CD14-positive monocyte (primary cell): ENCODE results near the gene RIT1. TPM values are rescaled to one million over a fixed set of nuclear protein-coding genes. Genes with fewer than 3 reads are reported as not detected.

Source experiments
- DNase-seq, 3 donors: peaks; one replicate each; pipeline ENCODE4 v3.0.0-alpha.2; 2011 to 2022
- H2AFZ ChIP-seq: 2 replicates; pipeline ENCODE4 v1.6.0; 2012; ENCODE audit warnings: mild to moderate bottlenecking, low read depth, low read length, inconsistent platforms; ENCODE audit not compliant: insufficient read depth, poor library complexity, severe bottlenecking
- H3K27ac ChIP-seq, 2 donors: 1 replicate in 1 of 2; 2 replicates in 1 of 2; pipeline ENCODE4 v1.5.1; 2012 to 2013; ENCODE audit warnings: low read length in 2 of 2, control low read depth in 1 of 2, inconsistent platforms in 1 of 2, low read depth in 1 of 2, mild to moderate bottlenecking in 1 of 2
- H3K27me3 ChIP-seq, 2 donors: one replicate each; pipeline versions ENCODE4 v1.6.0 to v1.6.1; 2011 to 2013; ENCODE audit warnings: low read length in 2 of 2; ENCODE audit not compliant: control insufficient read depth in 2 of 2, insufficient read depth in 2 of 2
- H3K36me3 ChIP-seq, 2 donors: replicated peaks in 1 of 2; 1 replicate in 1 of 2; 2 replicates in 1 of 2; pipeline versions ENCODE4 v1.5.1 to v1.6.1; 2012 to 2013; ENCODE audit warnings: low read length in 2 of 2, control low read depth in 1 of 2, inconsistent platforms in 1 of 2, mild to moderate bottlenecking in 1 of 2; ENCODE audit not compliant: insufficient read depth in 2 of 2, control insufficient read depth in 1 of 2
- H3K4me1 ChIP-seq, 2 donors: 1 replicate in 1 of 2; 2 replicates in 1 of 2; pipeline versions ENCODE4 v1.5.1 to v1.6.1; 2012 to 2013; ENCODE audit warnings: low read length in 2 of 2, control low read depth in 1 of 2, inconsistent platforms in 1 of 2, mild to moderate bottlenecking in 1 of 2, moderate library complexity in 1 of 2; ENCODE audit not compliant: insufficient read depth in 2 of 2, control insufficient read depth in 1 of 2
- H3K4me2 ChIP-seq: replicated peaks from 2 replicates; pipeline ENCODE3; 2012; ENCODE audit warnings: low read length, moderate library complexity, mild to moderate bottlenecking; ENCODE audit not compliant: poor library complexity, severe bottlenecking; ENCODE audit errors: extremely low read depth
- H3K4me3 ChIP-seq, 3 experiments: fragments of 200-600 bp in 1 of 3; sonication (generic) in 1 of 3; replicated peaks in 1 of 3; 1 replicate in 2 of 3; 2 replicates in 1 of 3; pipeline ENCODE4 v1.5.1; 2011 to 2013; ENCODE audit warnings: low read length in 3 of 3, mild to moderate bottlenecking in 3 of 3, control low read depth in 2 of 3, low read depth in 2 of 3, inconsistent platforms in 1 of 3, moderate library complexity in 1 of 3
- H3K79me2 ChIP-seq: 2 replicates; pipeline ENCODE4 v1.6.0; 2012; ENCODE audit warnings: mild to moderate bottlenecking, control low read depth, inconsistent platforms, low read length, moderate library complexity; ENCODE audit not compliant: insufficient read depth
- H3K9ac ChIP-seq: 2 replicates; pipeline ENCODE4 v1.6.0; 2017; ENCODE audit warnings: low read length, mild to moderate bottlenecking; ENCODE audit not compliant: insufficient read depth, poor library complexity, severe bottlenecking
- H3K9me3 ChIP-seq, 2 donors: replicated peaks in 1 of 2; 1 replicate in 1 of 2; 2 replicates in 1 of 2; pipeline versions ENCODE4 v1.5.1 to v1.6.1; 2012 to 2013; ENCODE audit warnings: low read length in 2 of 2, control low read depth in 1 of 2; ENCODE audit not compliant: control insufficient read depth in 1 of 2, insufficient read depth in 1 of 2
- H4K20me1 ChIP-seq: 2 replicates; pipeline ENCODE4 v1.6.0; 2012; ENCODE audit warnings: mild to moderate bottlenecking, low read length, control low read depth, moderate library complexity; ENCODE audit not compliant: insufficient read depth
- H3K27ac Mint-ChIP-seq, 7 donors: one replicate each; pipeline ENCODE4 v1.8.0; 2020; ENCODE audit warnings: mild to moderate bottlenecking in 7 of 7, mixed read lengths in 7 of 7, moderate library complexity in 6 of 7, inconsistent platforms in 2 of 7
- H3K27me3 Mint-ChIP-seq, 3 donors: one replicate each; pipeline ENCODE4 v1.8.0; 2021 to 2022; ENCODE audit warnings: low read depth in 3 of 3, mild to moderate bottlenecking in 3 of 3, mixed read lengths in 3 of 3, moderate library complexity in 3 of 3, inconsistent platforms in 1 of 3
- H3K36me3 Mint-ChIP-seq, 2 donors: one replicate each; pipeline ENCODE4 v1.8.0; 2020; ENCODE audit warnings: mixed read lengths in 2 of 2, inconsistent platforms in 1 of 2, mild to moderate bottlenecking in 1 of 2
- H3K4me1 Mint-ChIP-seq: one replicate; pipeline ENCODE4 v1.8.0; 2020; ENCODE audit warnings: mild to moderate bottlenecking, mixed read lengths
- H3K4me3 Mint-ChIP-seq, 2 donors: one replicate each; pipeline ENCODE4 v1.8.0; 2020; ENCODE audit warnings: mild to moderate bottlenecking in 2 of 2, mixed read lengths in 2 of 2, moderate library complexity in 1 of 2
- H3K9me3 Mint-ChIP-seq, 7 donors: one replicate each; pipeline ENCODE4 v1.8.0; 2020 to 2022; ENCODE audit warnings: mixed read lengths in 7 of 7, mild to moderate bottlenecking in 6 of 7, moderate library complexity in 6 of 7, inconsistent platforms in 2 of 7
- CTCF ChIP-seq: fragments of 200-600 bp; IDR thresholded peaks from one replicate; pipeline ENCODE4 v1.8.0; 2022; ENCODE audit warnings: antibody characterized with exemption, mild to moderate bottlenecking
- WGBS: methylation state at CpG from one replicate; pipeline ENCODE4 v1.1.5; 2013; ENCODE audit warnings: missing lambda C conversion rate; ENCODE audit not compliant: insufficient coverage; 5-methylcytosine and 5-hydroxymethylcytosine counted together
- intact Hi-C, 2 donors: fragments of 100-400 bp; cut with micrococcal nuclease; formaldehyde crosslinking; loops; one replicate each; pipeline versions ENCODE4 v1.15.0 to v1.15.1; 2023
- polyA plus RNA-seq, 3 donors: library from polyadenylated mRNA; depleted of rRNA in 1 of 3; unstranded in 2 of 3; stranded (reverse) in 1 of 3; fragments of 300-500 nt in 2 of 3; fragments of >200 nt in 1 of 3; fragmentation: Illumina TruSeq in 2 of 3; gene quantifications; 1 replicate in 2 of 3; 2 replicates in 1 of 3; pipeline ENCODE4 v1.2.3, GENCODE V29; 2012 to 2021

Gene RIT1
- polyA plus RNA-seq, 3 donors: 57.2 to 76.8 (median 69.6) TPM

- peak overlapping the region; percentile 80 to 87 for H3K4me3 Mint-ChIP-seq
- peaks cover 45 to 58% of the 10 kb centered on the region in 2 donors for H3K4me1 ChIP-seq
- peak overlapping the region; percentile 44 to 84 (median 78) for H3K4me3 ChIP-seq
- peaks cover 38% of the 10 kb centered on the region for H3K79me2 ChIP-seq
- peaks cover 0 to 1% (median 0%) of the 10 kb centered on the region in 3 donors for H3K27me3 Mint-ChIP-seq
- TF ChIP-seq CTCF: no peak
- H3K27ac ChIP-seq: peak overlapping the region; percentile 83 to 88
- peaks cover 38% of the 10 kb centered on the region for H3K4me1 Mint-ChIP-seq
- peaks cover 6 to 16% of the 10 kb centered on the region in 2 donors for H3K36me3 ChIP-seq
- H3K9me3 Mint-ChIP-seq: no peaks in the 10 kb centered on the region
- no peaks in the 10 kb centered on the region for H3K27me3 ChIP-seq
- peak overlapping the region; percentile 87 for H3K4me2 ChIP-seq
- peak; percentile 69 to 85 (median 84) for DNase-seq
- 0% methylated on average over 6 of the region's 12 CpGs for WGBS
- peak overlapping the region; percentile 95 for H2AFZ ChIP-seq
- H3K27ac Mint-ChIP-seq: peak overlapping the region; percentile 95 to 99 (median 96)
- H3K36me3 Mint-ChIP-seq: peaks cover 10 to 15% of the 10 kb centered on the region in 2 donors
- intact Hi-C loops: loop anchor here in 1 of 2 donors (2.0 kb wide), 1 partner anchor 52 kb away; the partner anchor contains the start of gene RIT1
- H3K9me3 ChIP-seq: no peaks in the 10 kb centered on the region
- no peaks in the 10 kb centered on the region for H4K20me1 ChIP-seq
- peak overlapping the region; percentile 60 for H3K9ac ChIP-seq
Measured at GRCh38 chr1:155858800-155859233, 52.3 kb downstream of the RIT1 start.

GRCh38 chr1:155856975-155857930 lies 53.9 kb downstream of the RIT1 start, which contains the start of gene GON4L:
GON4L (minus strand) TSS chr1:155857214; CDS start chr1:155853780, 3,434 bp downstream.
- Mint-ChIP-seq H3K27ac (peak within 1 kb of the TSS; percentile 99 to 100 (median 99)), H3K36me3 (peaks cover 25 to 28% of the 10 kb centered on the region in 2 donors), H3K4me3 (peak within 1 kb of the TSS; percentile 100), H3K4me1 (peaks cover 39% of the 10 kb centered on the region), H3K27me3 (peaks cover 0 to 1% (median 0%) of the 10 kb centered on the region in 3 donors), H3K9me3 (no peaks in the 10 kb centered on the region)
- peak within 1 kb of the TSS; percentile 89 for H3K9ac ChIP-seq
- H3K27ac ChIP-seq: peak within 1 kb of the TSS; percentile 68 to 94
- H3K4me3 ChIP-seq: peak within 1 kb of the TSS; percentile 43 to 82 (median 77)
- no peaks in the 10 kb centered on the region for H3K9me3 ChIP-seq
- peak within 1 kb of the TSS; percentile 90 for H3K4me2 ChIP-seq
- 6% methylated on average over 27 of the region's 46 CpGs for WGBS
- H3K27me3 ChIP-seq: no peaks in the 10 kb centered on the region
- peaks cover 19 to 32% of the 10 kb centered on the region in 2 donors for H3K36me3 ChIP-seq
- peak within 1 kb of the TSS; percentile 96 for H2AFZ ChIP-seq
- peaks cover 45 to 58% of the 10 kb centered on the region in 2 donors for H3K4me1 ChIP-seq
- DNase-seq: peak; percentile 90 to 94 (median 92)
- no peak for TF ChIP-seq CTCF
- intact Hi-C loops: no loop called here
- H3K79me2 ChIP-seq: peaks cover 54% of the 10 kb centered on the region
- peaks cover 1% of the 10 kb centered on the region for H4K20me1 ChIP-seq
